HCT116 (cell line): ENCODE measurements around the gene ODAPH.

Experiments used
- EZH2 ChIP-seq: fragments of 200-600 bp; sonication (generic); IDR thresholded peaks from 2 replicates; pipeline ENCODE4 v1.6.1; 2017; ENCODE audit warnings: antibody characterized with exemption, mixed run types
- YY1 ChIP-seq: IDR thresholded peaks from 2 replicates; pipeline ENCODE4 v1.6.1; 2011; ENCODE audit warnings: low read length, low read depth, moderate library complexity, mild to moderate bottlenecking; ENCODE audit not compliant: insufficient replicate concordance; ENCODE audit errors: extremely low read depth
- ZFX ChIP-seq: fragments of 450-650 bp; IDR thresholded peaks from 2 replicates; pipeline ENCODE4 v1.6.1; 2017
- TF ChIP-seq, protein P1 (sequence below): IDR thresholded peaks from 2 replicates; pipeline ENCODE4 v1.6.1; 2012
- TF ChIP-seq, protein P2 (sequence below), 3 experiments: fragments of 200-600 bp in 1 of 3; sonication (generic) in 1 of 3; IDR thresholded peaks in 2 of 3; conservative IDR thresholded peaks in 1 of 3; 2 replicates each; pipeline ENCODE4 v1.5.1; 2012 to 2017; ENCODE audit warnings: low read depth in 2 of 3, low read length in 2 of 3, antibody characterized with exemption in 1 of 3, borderline replicate concordance in 1 of 3, control low read depth in 1 of 3, mild to moderate bottlenecking in 1 of 3, mixed read lengths in 1 of 3, mixed run types in 1 of 3, moderate library complexity in 1 of 3; ENCODE audit not compliant: insufficient read depth in 1 of 3
- TF ChIP-seq, protein P3 (sequence below): IDR thresholded peaks from 2 replicates; pipeline ENCODE4 v1.6.1; 2011; ENCODE audit warnings: mild to moderate bottlenecking, low read length, moderate library complexity; ENCODE audit not compliant: insufficient replicate concordance; ENCODE audit errors: extremely low read depth

DNA sequence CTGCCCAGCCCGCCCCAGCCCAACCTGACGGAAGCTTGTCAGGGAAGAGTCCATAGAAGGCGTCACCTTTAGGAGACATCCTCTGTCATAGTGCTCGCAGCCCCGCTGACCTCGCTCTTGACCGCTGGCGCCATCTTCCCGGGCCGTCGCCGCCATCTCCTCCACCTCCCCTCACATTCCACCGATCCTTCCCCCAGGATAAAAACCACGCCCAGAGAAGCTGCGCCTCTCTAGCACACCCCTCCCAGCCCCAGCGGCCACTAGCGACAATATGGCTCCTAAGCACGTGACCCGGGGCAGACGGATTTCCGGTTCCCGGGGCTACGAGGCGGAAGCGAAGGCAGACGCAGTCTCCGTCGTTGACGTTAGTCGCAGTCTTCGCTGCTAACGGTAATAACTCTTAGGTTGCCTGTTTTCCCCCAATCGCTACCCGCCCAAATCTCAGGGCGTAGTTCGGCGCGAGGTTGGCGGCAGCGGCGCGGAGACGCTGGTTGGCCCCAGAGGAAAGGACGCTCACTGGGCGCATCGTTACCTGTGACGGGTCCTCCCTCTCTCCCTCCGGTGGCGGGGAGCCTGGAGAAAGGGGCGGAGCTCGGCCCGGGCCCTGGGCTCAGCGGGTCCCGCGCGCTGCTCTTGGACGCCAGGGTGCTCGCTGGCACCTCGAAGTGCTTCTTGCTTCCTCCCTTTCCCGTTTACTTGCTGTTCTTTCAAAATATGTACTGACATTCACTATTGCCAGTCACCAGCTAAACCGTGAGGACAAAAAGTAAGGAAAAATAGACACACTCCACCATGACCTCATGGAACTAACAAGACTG is 41.5 kb upstream of the ODAPH start, which contains the start of the genes RCHY1 and THAP6:
- no peak for TF ChIP-seq EZH2
- TF ChIP-seq, protein P1, sequence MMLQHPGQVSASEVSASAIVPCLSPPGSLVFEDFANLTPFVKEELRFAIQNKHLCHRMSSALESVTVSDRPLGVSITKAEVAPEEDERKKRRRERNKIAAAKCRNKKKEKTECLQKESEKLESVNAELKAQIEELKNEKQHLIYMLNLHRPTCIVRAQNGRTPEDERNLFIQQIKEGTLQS: no peak
- peak; percentile 98 for TF ChIP-seq YY1
- TF ChIP-seq, protein P2, sequence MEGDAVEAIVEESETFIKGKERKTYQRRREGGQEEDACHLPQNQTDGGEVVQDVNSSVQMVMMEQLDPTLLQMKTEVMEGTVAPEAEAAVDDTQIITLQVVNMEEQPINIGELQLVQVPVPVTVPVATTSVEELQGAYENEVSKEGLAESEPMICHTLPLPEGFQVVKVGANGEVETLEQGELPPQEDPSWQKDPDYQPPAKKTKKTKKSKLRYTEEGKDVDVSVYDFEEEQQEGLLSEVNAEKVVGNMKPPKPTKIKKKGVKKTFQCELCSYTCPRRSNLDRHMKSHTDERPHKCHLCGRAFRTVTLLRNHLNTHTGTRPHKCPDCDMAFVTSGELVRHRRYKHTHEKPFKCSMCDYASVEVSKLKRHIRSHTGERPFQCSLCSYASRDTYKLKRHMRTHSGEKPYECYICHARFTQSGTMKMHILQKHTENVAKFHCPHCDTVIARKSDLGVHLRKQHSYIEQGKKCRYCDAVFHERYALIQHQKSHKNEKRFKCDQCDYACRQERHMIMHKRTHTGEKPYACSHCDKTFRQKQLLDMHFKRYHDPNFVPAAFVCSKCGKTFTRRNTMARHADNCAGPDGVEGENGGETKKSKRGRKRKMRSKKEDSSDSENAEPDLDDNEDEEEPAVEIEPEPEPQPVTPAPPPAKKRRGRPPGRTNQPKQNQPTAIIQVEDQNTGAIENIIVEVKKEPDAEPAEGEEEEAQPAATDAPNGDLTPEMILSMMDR (IDR thresholded peaks at IDR 0.05 in 2 of 3, conservative IDR thresholded peaks at IDR 0.05 in 1 of 3; ENCODE audit: borderline replicate concordance in 1 of 3, insufficient read depth in 1 of 3, low read depth in 2 of 3, low read length in 2 of 3): no peak
- peak; percentile 34; the same call in 1 of the 2 replicates for TF ChIP-seq ZFX
- TF ChIP-seq, protein P3, sequence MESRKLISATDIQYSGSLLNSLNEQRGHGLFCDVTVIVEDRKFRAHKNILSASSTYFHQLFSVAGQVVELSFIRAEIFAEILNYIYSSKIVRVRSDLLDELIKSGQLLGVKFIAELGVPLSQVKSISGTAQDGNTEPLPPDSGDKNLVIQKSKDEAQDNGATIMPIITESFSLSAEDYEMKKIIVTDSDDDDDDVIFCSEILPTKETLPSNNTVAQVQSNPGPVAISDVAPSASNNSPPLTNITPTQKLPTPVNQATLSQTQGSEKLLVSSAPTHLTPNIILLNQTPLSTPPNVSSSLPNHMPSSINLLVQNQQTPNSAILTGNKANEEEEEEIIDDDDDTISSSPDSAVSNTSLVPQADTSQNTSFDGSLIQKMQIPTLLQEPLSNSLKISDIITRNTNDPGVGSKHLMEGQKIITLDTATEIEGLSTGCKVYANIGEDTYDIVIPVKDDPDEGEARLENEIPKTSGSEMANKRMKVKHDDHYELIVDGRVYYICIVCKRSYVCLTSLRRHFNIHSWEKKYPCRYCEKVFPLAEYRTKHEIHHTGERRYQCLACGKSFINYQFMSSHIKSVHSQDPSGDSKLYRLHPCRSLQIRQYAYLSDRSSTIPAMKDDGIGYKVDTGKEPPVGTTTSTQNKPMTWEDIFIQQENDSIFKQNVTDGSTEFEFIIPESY: peak; percentile 52
